Lower lobe of right lung (tissue), 2 donors: ENCODE data around the gene ZZZ3. TPM values are rescaled to one million over a fixed set of nuclear protein-coding genes. Genes with fewer than 3 reads are reported as not detected.
"Not testable (repeated sequence)": the region's sequence is repeated elsewhere in the genome, so short reads cannot be mapped to it uniquely, and the experiment has no call there.

Source experiments
- ATAC-seq, 2 donors: fragments of 200-7000 bp; cut with Tn5 transposase; one replicate each; pipeline ENCODE4 v1.9.1; 2020 to 2022; ENCODE audit warnings: mild to moderate bottlenecking in 2 of 2, moderate library complexity in 2 of 2
- DNase-seq: peaks from one replicate; pipeline ENCODE4 v3.0.0-alpha.2; 2020
- H3K27ac ChIP-seq: fragments of 200-600 bp; one replicate; pipeline ENCODE4 v1.8.0; 2022
- H3K27me3 ChIP-seq: fragments of 200-600 bp; one replicate; pipeline ENCODE4 v1.8.0; 2022; ENCODE audit warnings: low read depth
- H3K36me3 ChIP-seq: fragments of 200-600 bp; one replicate; pipeline ENCODE4 v1.8.0; 2022; ENCODE audit warnings: mild to moderate bottlenecking
- H3K4me1 ChIP-seq: fragments of 200-600 bp; one replicate; pipeline ENCODE4 v1.8.0; 2022
- H3K4me3 ChIP-seq: fragments of 200-600 bp; one replicate; pipeline ENCODE4 v1.8.0; 2022; ENCODE audit warnings: mild to moderate bottlenecking
- H3K9me3 ChIP-seq: fragments of 200-600 bp; one replicate; pipeline ENCODE4 v1.8.0; 2022
- CTCF ChIP-seq: fragments of 200-600 bp; IDR thresholded peaks from one replicate; pipeline ENCODE4 v1.8.0; 2022; ENCODE audit warnings: antibody characterized with exemption, mild to moderate bottlenecking
- intact Hi-C: fragments of 100-400 bp; cut with DNase I; formaldehyde crosslinking; loops from one replicate; pipeline ENCODE4 v1.11.0; 2022
- total RNA-seq: library from RNA; stranded (reverse); fragmentation: NEBNext Ultra II Directional; extraction: Animal tissue kit (Norgen Biotek cat#: 25700); gene quantifications from one replicate; pipeline ENCODE4 v1.2.1, GENCODE V29; 2021
- donor health status: DM: no; HTN: yes; CAD: no; lungs with severe emphysema.

Gene ZZZ3
- total RNA-seq, 1 donor from 2014 or later: 44.5 TPM

DNA sequence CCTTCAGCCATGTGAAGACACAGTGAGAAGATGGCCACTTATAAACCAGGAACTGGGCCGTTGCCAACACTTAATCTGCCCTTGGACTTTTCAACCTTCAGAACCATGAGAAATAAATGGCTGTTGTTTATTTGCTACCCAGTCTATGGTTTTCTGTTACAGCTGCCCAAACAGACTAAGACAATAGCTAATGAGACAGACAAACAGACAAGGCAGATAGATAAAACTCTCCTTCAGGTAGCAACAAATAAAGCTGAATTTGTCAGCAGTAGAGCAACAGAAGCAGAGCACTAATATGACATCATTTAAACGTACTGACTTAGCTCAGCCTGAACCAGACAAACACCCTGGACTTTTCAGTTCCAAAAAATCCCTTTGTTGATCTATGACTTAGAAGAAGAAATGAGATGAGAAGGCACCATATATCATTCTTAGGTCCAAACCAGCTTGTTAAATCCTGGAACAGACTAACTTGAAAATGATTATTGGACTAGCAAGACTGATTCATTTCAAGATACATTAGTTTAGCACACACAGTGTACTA lies 27.0 kb downstream of the ZZZ3 start:
- intact Hi-C loops: no loop called here

GRCh38 chr1:77652970-77653516 lies 29.4 kb downstream of the ZZZ3 start:
- no peak for TF ChIP-seq CTCF
- no peaks in the 10 kb centered on the region for H3K27me3 ChIP-seq
- no peak overlapping the region for H3K4me3 ChIP-seq
- ATAC-seq: no peak
- no peak overlapping the region for H3K27ac ChIP-seq
- intact Hi-C loops: no loop called here
- no peak for DNase-seq
- H3K36me3 ChIP-seq: no peaks in the 10 kb centered on the region
- peaks cover 19% of the 10 kb centered on the region for H3K9me3 ChIP-seq
- no peaks in the 10 kb centered on the region for H3K4me1 ChIP-seq

More for the DNA sequence above, 27.0 kb downstream of the ZZZ3 start:
- Histone ChIP-seq H3K9me3 (peaks cover 8% of the 10 kb centered on the region), H3K4me3 (no peak overlapping the region), H3K27ac (no peak overlapping the region), H3K36me3 (no peaks in the 10 kb centered on the region), H3K4me1 (no peaks in the 10 kb centered on the region), H3K27me3 (no peaks in the 10 kb centered on the region)
- TF ChIP-seq CTCF: no peak
- DNase-seq: no peak
- ATAC-seq: no peak

DNA sequence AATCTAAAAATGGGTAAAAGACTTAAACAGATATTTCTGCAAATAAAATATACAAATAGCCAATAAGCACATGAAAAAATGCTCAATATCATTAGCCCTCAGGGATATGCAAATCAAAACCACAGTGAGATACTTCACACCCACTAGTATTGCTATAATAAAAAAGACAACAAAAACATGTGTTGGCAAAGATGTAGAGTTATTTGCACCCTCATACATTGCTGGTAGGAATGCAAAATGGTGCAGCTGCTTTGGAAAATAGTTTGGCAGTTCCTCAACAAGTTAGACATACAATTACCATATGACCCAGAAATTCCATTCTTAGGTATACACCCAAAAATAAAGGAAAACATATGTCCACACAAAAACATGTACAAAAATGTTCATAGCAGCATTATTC lies 30.2 kb downstream of the ZZZ3 start:
- Histone ChIP-seq H3K9me3 (peaks cover 19% of the 10 kb centered on the region), H3K27ac (no peak overlapping the region), H3K4me3 (no peak overlapping the region), H3K36me3 (no peaks in the 10 kb centered on the region), H3K27me3 (no peaks in the 10 kb centered on the region), H3K4me1 (no peaks in the 10 kb centered on the region)
- DNase-seq (no peak), ATAC-seq (no peak)
- intact Hi-C loops: no loop called here
- no peak for TF ChIP-seq CTCF

GRCh38 chr1:77649127-77649526 lies 33.3 kb downstream of the ZZZ3 start:
- DNase-seq (no peak), ATAC-seq (no peak)
- H3K4me3 ChIP-seq: no peak overlapping the region
- H3K4me1 ChIP-seq: no peaks in the 10 kb centered on the region
- no peak overlapping the region for H3K27ac ChIP-seq
- no peaks in the 10 kb centered on the region for H3K27me3 ChIP-seq
- H3K9me3 ChIP-seq: peaks cover 19% of the 10 kb centered on the region
- intact Hi-C loops: no loop called here
- TF ChIP-seq CTCF: no peak
- peaks cover 12% of the 10 kb centered on the region for H3K36me3 ChIP-seq

DNA sequence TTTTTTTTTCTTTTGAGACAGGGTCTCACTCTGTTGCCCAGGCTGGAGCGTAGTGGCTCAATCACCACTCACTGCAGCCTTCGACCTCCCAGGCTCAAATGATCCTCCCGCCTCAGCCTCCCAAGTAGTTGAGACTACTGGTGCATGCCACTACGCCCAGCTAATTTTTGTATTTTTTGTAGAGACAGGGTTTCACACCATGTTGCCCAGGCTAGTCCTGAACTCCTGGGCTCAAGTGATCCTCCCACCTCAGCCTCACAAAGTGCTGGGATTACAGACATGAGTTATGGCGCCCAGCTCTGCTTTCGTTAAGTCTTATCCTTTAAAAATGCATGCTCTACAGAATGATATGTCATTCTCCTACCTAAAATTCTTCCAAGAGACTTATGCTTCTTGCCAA lies 36.2 kb downstream of the ZZZ3 start:
- not testable (repeated sequence) for ATAC-seq

GRCh38 chr1:77643456-77643855 lies 39.0 kb downstream of the ZZZ3 start:
- DNase-seq (no peak), ATAC-seq (no peak)
- no peaks in the 10 kb centered on the region for H3K27me3 ChIP-seq
- peaks cover 15% of the 10 kb centered on the region for H3K36me3 ChIP-seq
- H3K9me3 ChIP-seq: no peaks in the 10 kb centered on the region
- H3K4me1 ChIP-seq: no peaks in the 10 kb centered on the region
- H3K4me3 ChIP-seq: no peak overlapping the region
- TF ChIP-seq CTCF: no peak
- no peak overlapping the region for H3K27ac ChIP-seq
- intact Hi-C loops: no loop called here

More for the DNA sequence above, 36.2 kb downstream of the ZZZ3 start:
- H3K4me1 ChIP-seq, DNase-seq, intact Hi-C loops, H3K27me3 ChIP-seq, H3K4me3 ChIP-seq, H3K27ac ChIP-seq: not testable (repeated sequence)
- H3K36me3 ChIP-seq: peaks cover 12% of the 10 kb centered on the region
- H3K9me3 ChIP-seq: peaks cover 19% of the 10 kb centered on the region
